Activated effector memory CD4-positive, alpha-beta T cell treated with anti-CD3 and anti-CD28 coated beads, Interleukin-2, amount 50 U/mL, for 16 hours (primary cell): ENCODE results near the gene DTNB.
A peak's percentile ranks its signal among the peaks of the same experiment; 100 is the strongest.
"Not testable (repeated sequence)": the region's sequence is repeated elsewhere in the genome, so short reads cannot be mapped to it uniquely, and the experiment has no call there.

Experiments used
- DNase-seq: peaks from one replicate; pipeline ENCODE4 v3.0.0-alpha.2; 2020

DTNB gene

DNA sequence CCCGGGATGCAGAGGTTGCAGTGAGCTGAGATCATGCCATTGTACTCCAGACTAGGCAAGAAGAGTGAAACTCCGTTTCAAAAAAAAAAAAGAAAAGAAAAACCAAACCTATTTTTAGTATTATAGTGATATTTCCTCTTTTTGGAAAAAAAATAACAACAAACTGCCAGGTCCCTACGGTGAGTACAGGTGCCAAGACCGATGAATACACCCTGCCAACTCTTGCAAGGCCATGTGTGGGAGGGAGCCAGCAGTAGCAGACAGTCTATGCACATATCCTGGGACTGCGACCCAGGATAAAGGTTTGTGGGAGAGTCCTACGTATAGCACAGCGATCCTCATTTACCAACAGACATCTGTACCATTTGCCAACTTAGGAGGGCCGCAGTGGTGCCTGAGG is 262.1 kb downstream of the DTNB start:
- DNase-seq, result no peak

DNA sequence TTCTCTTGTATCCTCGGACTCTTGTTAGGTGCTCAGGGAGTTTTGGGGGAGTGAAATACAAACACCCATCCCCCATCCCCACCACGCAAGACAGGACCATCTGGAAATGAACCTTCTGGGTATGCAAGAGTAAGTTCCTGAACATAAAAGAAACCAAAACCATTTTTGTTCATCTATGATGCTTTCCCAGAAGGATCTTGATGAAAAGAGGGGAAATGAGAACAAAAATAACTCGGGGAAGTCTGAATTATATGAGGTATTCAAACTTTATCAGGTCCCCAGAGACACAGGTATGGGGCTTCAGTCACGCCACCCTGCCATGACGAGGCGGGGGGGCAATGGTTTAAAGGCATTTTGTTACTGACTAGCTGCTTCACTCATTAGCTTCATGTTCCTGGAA is 263.0 kb downstream of the DTNB start:
- no peak for DNase-seq

DNA sequence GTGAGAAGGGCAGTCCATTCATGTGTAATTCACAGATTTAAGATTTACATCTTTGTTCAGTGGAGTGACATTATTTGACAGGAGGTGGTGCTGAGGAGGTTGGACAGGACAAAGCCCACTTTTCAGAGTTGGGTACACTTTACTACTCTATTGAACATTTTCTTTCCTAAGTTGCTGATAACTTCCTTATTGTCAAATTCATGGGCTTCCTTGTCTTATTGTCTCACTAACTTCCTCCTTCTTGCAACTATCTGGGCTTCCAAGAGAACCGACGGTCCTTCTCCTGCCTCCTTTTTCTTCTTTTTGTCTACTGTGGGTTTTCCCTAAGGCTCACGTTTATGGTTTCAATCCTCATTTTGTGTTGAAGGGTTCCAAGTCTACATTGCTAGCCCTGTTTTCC is 263.9 kb downstream of the DTNB start:
- DNase-seq, result no peak

DNA sequence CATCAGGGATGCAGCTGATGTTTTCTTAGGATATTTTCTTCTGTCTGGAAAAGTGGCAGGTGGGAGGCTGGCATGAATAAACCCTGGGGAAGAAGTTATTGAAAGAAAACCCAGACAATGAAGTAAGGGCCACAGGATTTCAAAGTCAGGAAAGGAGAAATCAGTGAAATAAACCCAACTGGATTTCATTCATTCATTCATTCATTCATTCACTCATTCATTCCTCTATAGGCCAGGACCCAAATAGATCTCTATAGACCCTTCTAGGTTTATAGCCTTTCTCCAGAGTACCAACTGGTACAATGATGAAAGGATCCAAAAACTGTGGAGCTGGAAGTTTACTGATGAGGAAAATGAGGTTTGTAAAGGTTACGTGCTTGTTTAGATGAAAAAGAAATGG is 264.3 kb downstream of the DTNB start:
- no peak for DNase-seq

DNA sequence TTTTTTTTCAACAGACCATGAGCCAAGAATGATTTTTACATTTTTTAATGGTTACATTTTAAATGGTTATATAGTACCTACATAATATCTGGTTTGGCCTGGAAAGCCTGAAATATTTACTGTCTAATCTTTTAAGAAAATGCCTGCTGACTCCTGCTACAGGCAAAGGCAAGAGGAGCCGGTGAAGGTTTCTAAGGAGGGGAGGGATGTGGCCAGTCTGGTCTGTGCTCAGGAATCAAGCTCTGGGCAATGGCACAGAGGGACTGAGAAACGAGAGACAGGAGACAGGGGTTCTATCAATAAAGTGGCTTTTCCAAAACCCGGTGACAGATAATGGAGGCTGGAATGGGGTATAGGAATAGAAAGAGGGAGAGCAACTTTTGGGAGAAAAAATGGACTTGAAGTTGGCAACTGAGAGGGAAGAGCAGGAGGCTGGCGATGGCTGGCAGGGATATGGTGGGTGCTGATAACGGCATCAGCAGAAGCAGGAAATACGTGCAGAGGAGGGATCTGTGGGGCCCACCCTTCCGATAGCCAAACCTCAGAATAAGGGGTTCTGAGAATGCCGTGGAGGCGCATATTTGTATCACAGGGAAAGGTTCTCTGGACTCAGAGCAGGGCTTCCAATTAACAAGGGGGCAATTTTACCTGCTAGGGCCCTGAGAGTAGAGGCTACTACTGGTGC is 267.6 kb downstream of the DTNB start:
- DNase-seq, result no peak

- DNase-seq, result not testable (repeated sequence)
Measured at GRCh38 chr2:25403120-25403760, 270.1 kb downstream of the DTNB start.

- no peak for DNase-seq
Measured at GRCh38 chr2:25402477-25402876, 270.9 kb downstream of the DTNB start.

DNA sequence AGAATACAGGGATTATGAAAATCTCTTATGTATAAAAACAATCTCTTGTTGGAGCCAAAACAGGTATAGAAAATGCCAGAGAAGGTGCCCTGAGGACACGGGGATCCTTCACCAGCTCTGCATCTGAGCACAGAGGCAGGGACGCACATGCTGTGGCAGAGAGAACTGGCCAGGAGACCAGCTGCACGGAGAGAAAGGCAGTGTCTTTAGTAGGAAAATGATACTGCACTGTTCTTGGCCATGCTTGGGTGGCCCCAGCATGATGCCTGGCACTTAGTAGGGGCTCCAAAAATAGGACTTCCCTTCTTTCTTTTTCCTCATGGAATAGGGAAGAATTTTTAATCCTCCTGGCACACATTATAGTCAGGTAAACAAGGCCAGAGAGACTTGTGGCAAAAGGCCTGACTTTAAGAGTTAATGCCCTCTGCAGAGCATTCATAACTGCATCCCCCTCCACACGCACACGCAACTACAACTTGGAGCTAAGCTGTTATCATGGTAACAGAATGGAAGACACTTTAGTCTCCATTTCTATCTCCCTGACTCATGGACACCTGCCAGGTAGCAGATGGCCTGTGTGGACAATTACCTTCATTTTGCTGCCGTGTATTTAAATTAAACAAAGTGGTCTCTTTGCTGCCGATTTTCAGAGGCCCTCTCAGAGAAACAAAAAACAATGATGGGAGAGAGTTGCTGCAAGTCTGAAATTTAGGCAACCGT is 271.9 kb downstream of the DTNB start:
- no peak for DNase-seq

- DNase-seq, result no peak
Measured at GRCh38 chr2:25400576-25401216, 272.7 kb downstream of the DTNB start.

GRCh38 chr2:25400169-25400568 is 273.2 kb downstream of the DTNB start:
- DNase-seq, result no peak

DNA sequence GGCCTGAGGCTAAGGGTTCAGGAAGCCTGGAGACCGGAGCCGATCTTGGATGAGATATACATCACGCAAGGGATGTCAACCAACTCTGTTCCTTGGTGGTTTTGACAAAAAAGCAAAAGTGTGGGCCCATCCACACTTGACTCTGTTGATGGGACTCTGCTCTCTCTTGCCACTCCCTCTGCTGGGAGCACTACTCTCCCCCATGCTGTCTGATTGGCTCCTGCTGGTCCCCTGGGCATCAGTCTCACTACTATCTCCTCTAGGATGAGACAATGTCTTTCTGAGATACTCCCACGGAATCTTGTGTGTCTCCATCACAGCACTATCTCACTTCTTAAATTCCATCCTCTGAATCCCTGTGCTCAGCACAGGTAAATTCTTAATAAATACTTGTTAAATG is 274.8 kb downstream of the DTNB start:
- no peak for DNase-seq

DNA sequence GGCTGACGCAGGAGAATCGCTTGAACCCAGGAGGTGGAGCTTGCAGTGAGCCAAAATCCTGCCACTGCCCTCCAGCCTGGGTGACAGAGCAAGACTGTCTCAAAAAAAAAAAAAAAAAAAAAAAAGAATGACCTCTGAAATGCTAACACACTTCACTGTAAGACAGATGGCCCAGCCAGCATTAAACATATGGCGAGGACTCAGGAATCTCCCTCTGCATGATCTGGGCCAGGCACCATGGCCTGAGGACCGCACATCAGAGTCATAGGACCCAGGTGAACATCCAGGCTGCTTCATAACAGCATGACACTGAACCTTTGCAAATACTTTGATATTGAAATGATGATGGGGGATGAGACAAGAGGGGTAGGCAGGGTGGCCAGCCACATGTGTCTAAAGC is 275.6 kb downstream of the DTNB start:
- DNase-seq, result no peak

DNA sequence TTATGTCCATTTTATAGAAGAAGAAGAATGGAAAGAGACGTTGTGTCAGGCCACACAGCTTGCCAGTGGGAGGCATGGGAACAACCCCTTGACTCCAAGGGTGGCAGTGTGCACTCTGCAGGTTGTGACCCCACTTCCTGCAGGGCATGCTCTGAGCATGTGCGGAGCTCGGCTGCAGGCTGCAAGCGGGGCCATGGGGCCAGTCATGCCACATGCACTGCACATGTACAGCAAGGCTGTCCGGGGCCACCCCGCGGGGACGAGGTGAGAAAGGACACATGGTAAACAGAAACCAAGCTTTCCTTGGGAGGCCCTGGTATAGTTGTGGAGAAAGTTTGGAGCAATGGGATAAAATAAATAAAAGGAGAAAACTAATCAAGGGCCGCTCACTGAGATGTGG is 284.2 kb downstream of the DTNB start:
- no peak for DNase-seq

GRCh38 chr2:25388491-25388890 is 284.9 kb downstream of the DTNB start:
- no peak for DNase-seq

DNA sequence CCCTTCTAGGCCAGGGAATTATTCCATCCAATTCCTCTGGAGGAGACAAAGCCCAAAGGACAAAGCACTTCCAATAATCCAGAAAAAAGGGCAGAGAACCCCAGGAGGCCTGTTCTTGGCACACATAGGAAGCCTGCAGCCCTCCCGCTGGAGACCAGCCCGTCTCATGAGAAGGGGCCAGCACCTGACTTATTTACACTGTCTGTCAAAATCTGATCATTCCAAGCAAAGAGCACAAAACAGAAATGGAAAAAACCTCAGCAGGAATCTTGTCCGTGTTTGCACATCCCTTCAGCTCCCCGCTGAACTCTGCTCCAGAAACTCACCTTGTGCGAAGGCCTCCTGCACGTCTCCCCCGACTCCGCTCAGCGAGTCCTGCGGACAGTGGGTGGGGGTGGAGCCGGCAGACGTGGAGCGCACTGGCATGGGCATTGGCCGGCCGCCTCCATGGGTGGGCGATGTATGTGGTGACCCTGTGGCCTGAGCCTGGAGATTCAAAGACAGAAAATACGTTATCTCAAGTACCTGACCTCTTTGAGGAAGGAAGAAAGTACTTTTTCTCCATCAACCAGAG is 285.4 kb downstream of the DTNB start:
- DNase-seq, result no peak

DNA sequence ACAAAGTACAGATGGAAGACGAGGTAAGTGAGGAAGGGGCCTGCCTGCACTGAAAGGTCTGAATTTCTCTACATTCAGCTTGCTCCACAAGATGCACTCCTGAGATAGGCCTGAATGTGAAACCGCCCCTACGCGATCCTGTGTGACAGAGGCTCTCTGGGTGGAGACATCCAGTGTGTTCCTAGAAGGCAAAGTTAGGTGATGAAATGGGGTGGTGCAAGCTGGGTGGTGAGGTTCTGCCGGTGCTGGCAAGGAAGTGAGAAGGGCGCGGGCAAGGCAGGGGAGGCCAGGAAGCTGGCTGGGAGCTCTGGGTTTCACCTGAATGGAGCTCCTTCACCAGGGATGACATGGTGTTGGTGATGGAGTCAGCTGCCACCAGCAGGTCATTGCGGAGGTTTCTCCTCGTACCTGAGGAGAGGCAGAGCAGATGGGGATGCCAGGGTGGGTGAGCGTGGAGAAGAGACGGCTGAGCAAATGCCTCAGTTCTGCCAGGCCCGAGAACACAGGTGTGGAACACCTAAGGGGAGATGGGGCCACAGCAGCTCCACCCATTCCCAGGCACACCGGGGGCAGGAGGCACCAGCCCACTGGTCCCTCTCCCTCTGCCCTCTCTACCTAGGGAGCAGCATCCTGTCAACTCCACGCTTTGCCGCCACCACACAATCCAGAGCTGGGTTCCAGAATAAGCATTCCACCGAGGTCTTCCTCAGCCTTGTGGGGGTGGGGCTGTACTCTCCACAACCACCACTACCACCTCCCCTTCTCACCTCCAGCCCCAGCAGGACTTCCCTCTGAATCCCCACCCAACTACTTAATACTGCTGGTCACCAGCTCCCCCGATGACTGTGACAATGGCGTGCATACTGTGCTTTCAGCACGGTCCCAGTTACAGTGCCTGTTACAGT is 286.2 kb downstream of the DTNB start:
- no peak for DNase-seq

DNA sequence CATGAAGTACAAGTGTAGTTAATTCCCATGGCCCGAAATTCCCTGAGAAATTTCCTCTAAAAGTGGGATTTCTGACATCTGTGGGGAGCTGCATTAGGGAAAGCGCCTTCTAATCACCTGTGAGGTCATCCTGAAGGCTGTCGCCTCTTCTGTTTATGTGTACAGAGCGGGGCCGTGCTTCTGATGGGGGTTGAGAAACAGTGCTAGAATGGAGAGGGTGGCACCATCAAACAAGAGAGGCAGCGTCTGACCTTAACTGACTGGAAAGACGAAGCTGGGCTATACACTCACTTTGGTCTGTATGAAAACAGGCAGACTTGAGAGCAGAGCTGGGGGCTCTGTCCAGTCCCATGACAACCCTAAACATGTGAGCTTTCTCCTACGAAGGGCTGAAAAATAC is 287.5 kb downstream of the DTNB start:
- no peak for DNase-seq

GRCh38 chr2:25383806-25384205 is 289.6 kb downstream of the DTNB start:
- no peak for DNase-seq

DNA sequence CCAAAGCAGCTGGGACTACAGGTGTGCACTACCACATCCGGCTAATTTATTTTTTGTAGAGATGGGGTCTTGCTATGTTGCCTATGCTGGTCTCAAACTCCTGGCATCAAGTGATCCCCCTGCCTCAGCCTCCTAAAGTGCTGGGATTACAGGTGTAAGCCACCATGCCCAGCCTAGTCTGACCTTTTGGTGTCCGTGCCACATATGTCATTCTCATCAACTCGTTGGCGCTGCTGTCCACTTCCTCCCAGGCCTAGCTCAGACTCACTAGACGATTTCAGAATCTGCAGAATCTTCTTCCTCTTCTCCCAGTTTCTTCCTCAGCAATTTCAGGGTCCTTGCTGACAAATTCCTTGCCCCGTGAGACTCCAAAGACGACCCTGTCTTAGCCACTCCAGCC is 291.9 kb downstream of the DTNB start:
- DNase-seq, result peak; percentile 36

GRCh38 chr2:25380586-25381375 is 292.6 kb downstream of the DTNB start:
- DNase-seq, result no peak

DNA sequence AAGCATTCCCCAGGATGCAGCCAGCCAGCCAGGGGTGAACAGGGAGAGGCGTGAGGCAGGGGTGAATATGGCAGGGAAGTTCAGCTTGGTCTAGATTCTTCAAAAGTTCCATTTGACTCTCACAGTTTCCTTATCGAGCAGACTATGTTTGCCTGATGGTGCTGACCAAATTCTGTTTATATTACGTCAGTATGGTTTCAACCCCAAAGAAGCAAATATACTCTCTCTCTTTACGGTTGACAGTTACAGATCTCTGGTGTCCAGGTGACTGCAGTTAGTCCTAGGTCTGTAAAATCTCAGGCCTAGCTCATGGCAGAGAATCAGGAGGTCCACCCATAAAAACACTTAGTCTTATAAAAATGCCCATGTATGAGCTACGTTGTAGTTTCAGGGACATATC is 293.4 kb downstream of the DTNB start:
- no peak for DNase-seq

DNA sequence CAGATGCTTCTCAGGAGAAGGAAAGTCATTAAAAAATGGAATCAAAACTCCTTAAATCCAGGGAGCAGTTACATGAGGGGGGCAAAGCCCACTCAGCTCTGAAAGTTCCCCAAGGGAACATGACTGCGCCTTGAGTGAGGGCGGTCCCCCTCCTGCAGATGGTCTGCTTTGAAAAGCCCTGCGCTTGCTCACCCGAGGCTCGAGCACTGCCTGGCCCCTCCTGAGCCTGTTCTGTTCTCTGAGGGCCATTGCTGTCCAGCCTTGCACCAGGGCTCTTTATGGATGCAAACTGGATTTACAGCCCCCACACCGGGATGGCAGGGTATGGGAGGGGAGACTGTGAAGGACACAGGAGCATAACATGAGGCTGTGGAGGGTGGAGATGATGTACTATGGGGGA is 293.8 kb downstream of the DTNB start:
- peak; percentile 42 for DNase-seq
